ENCODE results near the gene KCP.

DNA sequence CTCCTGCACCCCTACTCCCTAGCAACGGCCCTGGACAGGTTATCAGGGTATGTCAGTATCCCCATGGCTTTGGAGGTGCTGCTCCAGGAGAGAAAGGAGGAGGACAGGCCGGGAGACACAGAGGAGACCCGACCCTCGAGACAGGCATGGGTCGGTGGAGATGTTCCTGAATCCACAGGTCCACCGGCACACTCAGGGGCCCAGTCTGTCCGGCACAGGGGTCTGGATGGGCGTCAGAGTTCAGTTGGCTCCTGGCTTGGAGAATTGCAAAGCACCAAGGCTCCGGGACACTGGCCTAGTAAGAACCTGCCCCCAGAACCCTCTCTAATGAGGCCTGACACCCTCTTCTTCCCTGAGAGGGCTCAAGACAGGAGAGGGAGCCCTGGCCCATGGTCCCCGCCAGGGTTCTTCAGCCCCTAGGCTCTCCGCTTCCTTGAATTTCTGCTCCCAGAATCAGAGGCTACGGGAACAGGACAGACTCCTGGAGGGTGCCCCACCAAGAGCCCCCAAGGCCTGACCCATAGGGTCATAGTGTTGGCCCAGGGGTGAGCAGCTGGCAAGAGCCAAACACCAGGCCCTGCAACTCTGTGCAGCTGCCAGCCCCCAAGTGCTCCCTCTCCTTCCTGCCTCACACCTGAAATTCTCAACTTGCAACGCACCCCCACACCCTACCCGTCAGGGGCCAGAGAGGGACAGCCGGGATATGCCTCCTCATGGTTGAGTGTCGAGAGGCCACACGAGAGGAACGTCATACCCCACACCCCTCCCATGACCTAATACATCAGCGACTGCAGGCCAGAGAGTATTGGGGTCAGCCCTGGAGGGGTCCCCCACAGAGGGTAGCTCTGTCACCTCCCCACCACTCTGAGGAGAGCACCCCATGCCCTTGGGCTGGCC lies 21.7 kb upstream of the KCP start:
- TF ChIP-seq, protein P1, sequence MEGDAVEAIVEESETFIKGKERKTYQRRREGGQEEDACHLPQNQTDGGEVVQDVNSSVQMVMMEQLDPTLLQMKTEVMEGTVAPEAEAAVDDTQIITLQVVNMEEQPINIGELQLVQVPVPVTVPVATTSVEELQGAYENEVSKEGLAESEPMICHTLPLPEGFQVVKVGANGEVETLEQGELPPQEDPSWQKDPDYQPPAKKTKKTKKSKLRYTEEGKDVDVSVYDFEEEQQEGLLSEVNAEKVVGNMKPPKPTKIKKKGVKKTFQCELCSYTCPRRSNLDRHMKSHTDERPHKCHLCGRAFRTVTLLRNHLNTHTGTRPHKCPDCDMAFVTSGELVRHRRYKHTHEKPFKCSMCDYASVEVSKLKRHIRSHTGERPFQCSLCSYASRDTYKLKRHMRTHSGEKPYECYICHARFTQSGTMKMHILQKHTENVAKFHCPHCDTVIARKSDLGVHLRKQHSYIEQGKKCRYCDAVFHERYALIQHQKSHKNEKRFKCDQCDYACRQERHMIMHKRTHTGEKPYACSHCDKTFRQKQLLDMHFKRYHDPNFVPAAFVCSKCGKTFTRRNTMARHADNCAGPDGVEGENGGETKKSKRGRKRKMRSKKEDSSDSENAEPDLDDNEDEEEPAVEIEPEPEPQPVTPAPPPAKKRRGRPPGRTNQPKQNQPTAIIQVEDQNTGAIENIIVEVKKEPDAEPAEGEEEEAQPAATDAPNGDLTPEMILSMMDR (conservative IDR thresholded peaks at IDR 0.05; ENCODE audit: low read length), result no peak
- TF ChIP-seq EZH2phosphoT487 (IDR thresholded peaks at IDR 0.05; ENCODE audit: borderline replicate concordance, low read depth, low read length), result no peak
